Esophagus muscularis mucosa (tissue), 4 donors: ENCODE results near the gene BANK1.

ENCODE experiments used
- EP300 ChIP-seq: sonication (generic); formaldehyde crosslinking; IDR thresholded peaks from one replicate; pipeline ENCODE4 v1.6.1; 2017; ENCODE audit warnings: antibody characterized with exemption
- POLR2AphosphoS5 ChIP-seq, 2 donors: sonication (generic); formaldehyde crosslinking; IDR thresholded peaks; one replicate each; pipeline ENCODE4 v1.6.1; 2017; ENCODE audit warnings: antibody characterized with exemption in 2 of 2
- TF ChIP-seq, protein P1 (sequence below), 3 experiments: fragments of 200-600 bp in 2 of 3; fragments of 450-650 bp in 1 of 3; sonication (generic) in 2 of 3; IDR thresholded peaks; one replicate each; pipeline ENCODE4 v1.5.1; 2017 to 2019; ENCODE audit warnings: antibody characterized with exemption in 3 of 3, mild to moderate bottlenecking in 2 of 3, moderate library complexity in 1 of 3

DNA sequence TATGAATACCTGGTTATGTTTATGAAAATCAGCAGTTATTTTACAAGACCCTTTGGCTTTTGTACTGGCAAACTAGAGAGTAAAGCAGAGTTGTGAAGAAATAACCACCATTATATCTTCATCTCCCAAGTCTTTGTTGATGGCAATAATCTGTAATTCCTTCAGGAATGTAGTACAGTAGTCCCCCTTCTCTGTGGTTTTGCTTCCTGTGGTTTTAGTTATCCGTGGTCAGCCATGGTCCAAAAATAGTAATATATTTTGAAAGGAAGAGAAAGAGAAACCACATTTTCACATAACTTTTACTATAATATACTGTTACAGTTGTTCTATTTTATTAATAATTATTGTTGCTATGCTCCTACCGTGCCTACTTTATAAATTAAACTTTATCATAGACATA is 27.8 kb downstream of the BANK1 start:
- TF ChIP-seq, protein P1, sequence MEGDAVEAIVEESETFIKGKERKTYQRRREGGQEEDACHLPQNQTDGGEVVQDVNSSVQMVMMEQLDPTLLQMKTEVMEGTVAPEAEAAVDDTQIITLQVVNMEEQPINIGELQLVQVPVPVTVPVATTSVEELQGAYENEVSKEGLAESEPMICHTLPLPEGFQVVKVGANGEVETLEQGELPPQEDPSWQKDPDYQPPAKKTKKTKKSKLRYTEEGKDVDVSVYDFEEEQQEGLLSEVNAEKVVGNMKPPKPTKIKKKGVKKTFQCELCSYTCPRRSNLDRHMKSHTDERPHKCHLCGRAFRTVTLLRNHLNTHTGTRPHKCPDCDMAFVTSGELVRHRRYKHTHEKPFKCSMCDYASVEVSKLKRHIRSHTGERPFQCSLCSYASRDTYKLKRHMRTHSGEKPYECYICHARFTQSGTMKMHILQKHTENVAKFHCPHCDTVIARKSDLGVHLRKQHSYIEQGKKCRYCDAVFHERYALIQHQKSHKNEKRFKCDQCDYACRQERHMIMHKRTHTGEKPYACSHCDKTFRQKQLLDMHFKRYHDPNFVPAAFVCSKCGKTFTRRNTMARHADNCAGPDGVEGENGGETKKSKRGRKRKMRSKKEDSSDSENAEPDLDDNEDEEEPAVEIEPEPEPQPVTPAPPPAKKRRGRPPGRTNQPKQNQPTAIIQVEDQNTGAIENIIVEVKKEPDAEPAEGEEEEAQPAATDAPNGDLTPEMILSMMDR (IDR thresholded peaks at IDR 0.05), result no peak
- TF ChIP-seq POLR2AphosphoS5 (IDR thresholded peaks at IDR 0.05) (no peak), EP300 (no peak)
